Heart left ventricle (tissue), 13 donors: ENCODE measurements around the gene APLP2.
"Not testable (repeated sequence)": the region's sequence is repeated elsewhere in the genome, so short reads cannot be mapped to it uniquely, and the experiment has no call there.

Source experiments
- POLR2A ChIP-seq, 2 donors: fragments of 450-650 bp; IDR thresholded peaks; one replicate each; pipeline ENCODE4 v1.6.1; 2017; ENCODE audit warnings: antibody characterized with exemption in 2 of 2, mild to moderate bottlenecking in 2 of 2, moderate library complexity in 2 of 2
- TF ChIP-seq, protein P1 (sequence below), 12 donors: fragments of 200-600 bp; sonication (generic) in 4 of 12; IDR thresholded peaks; one replicate each; pipeline versions ENCODE4 v1.5.0 to v1.8.0; 2018 to 2022; ENCODE audit warnings: antibody characterized with exemption in 12 of 12, mild to moderate bottlenecking in 5 of 12
- donor health status: ischemic (EF 13 %, LVEDD 7.1; RV severe dilation, severe dysfunction).
- donor health status: DM: no; HTN: yes; CAD: no.
- donor health status: DM: no; HTN: no; CAD: no.
- donor health status: ischemic (EF 25% LVEDD 6.9; RV normal size, moderate dysfunction).
- donor health status: ischemic (EF 25% LVEDD 5.7; RV mildly dilated, moderate dysfunction).
- donor health status: ischemic (EF 35%, LVEDD 5.7; RV mildly dilated, moderate dysfunction).
- donor health status: nonischemic (EF 11% LVEDD 7.7; RV severe dilation, severe dysfunction).
- donor health status: DM: yes; HTN: yes; CAD: no.
- donor health status: PGD.
- donor health status: ischemic (EF 29% LVEDD 5.4; RV normal size, mild dysfunction).
- donor health status: nonischemic (EF 23%, LVEDD 6.1; RV moderate dilation, normal function).

DNA sequence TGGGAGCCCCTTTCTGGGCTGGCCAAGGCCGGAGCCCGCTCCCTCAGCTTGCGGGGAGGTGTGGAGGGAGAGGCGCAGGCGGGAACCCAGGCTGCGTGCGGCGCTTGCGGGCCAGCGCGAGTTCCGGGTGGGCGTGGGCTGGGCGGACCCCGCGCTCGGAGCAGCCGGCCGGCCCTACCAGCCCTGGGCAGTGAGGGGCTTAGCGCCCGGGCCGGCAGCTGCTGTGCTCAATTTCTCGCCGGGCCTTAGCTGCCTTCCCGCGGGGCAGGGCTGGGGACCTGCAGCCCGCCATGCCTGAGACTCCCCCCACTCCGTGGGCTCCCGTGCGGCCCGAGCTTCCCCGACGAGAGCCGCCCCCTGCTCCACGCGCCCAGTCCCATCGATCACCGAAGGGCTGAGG is 48.1 kb upstream of the APLP2 start:
- TF ChIP-seq, protein P1, sequence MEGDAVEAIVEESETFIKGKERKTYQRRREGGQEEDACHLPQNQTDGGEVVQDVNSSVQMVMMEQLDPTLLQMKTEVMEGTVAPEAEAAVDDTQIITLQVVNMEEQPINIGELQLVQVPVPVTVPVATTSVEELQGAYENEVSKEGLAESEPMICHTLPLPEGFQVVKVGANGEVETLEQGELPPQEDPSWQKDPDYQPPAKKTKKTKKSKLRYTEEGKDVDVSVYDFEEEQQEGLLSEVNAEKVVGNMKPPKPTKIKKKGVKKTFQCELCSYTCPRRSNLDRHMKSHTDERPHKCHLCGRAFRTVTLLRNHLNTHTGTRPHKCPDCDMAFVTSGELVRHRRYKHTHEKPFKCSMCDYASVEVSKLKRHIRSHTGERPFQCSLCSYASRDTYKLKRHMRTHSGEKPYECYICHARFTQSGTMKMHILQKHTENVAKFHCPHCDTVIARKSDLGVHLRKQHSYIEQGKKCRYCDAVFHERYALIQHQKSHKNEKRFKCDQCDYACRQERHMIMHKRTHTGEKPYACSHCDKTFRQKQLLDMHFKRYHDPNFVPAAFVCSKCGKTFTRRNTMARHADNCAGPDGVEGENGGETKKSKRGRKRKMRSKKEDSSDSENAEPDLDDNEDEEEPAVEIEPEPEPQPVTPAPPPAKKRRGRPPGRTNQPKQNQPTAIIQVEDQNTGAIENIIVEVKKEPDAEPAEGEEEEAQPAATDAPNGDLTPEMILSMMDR (IDR thresholded peaks at IDR 0.05): not testable (repeated sequence)
- not testable (repeated sequence) for TF ChIP-seq POLR2A (IDR thresholded peaks at IDR 0.05)
